ENCODE data around the gene MMP15.
"Not testable (repeated sequence)": the region's sequence is repeated elsewhere in the genome, so short reads cannot be mapped to it uniquely, and the experiment has no call there.

MMP15 gene

GRCh38 chr16:57997176-57997527, 28.4 kb upstream of the MMP15 start:
- DNase-seq = no peak

- DNase-seq = no peak
Measured at GRCh38 chr16:57997528-57998265, 27.9 kb upstream of the MMP15 start.

- DNase-seq = no peak
Measured at GRCh38 chr16:57998486-57998885, 27.1 kb upstream of the MMP15 start.

- DNase-seq = no peak
Measured at GRCh38 chr16:57998992-57999365, 26.6 kb upstream of the MMP15 start.

GRCh38 chr16:57999366-57999970, 26.1 kb upstream of the MMP15 start:
- no peak for DNase-seq

GRCh38 chr16:57999971-58000705, 25.4 kb upstream of the MMP15 start, which contains the start of gene ZNF319:
TSS of gene ZNF319 (minus strand) at chr16:58000672. CDS start at chr16:57998265, 2,407 bp downstream.
- DNase-seq = peak; percentile 40

GRCh38 chr16:58000706-58001676, 24.6 kb upstream of the MMP15 start, which contains the start of gene USB1:
TSS of gene USB1 (plus strand) at chr16:58001407. CDS start at chr16:58001484, 77 bp downstream.
- peak; percentile 79 for DNase-seq

- no peak for DNase-seq
Measured at GRCh38 chr16:58001781-58002415, 23.7 kb upstream of the MMP15 start.

- DNase-seq = no peak
Measured at GRCh38 chr16:58002416-58002800, 23.1 kb upstream of the MMP15 start.

GRCh38 chr16:58002936-58003335, 22.6 kb upstream of the MMP15 start:
- no peak for DNase-seq

- DNase-seq = not testable (repeated sequence)
Measured at GRCh38 chr16:58004736-58005135, 20.8 kb upstream of the MMP15 start.

GRCh38 chr16:58009856-58010416, 15.6 kb upstream of the MMP15 start:
- no peak for DNase-seq

- no peak for DNase-seq
Measured at GRCh38 chr16:58010886-58011285, 14.7 kb upstream of the MMP15 start.

- no peak for DNase-seq
Measured at GRCh38 chr16:58011652-58012051, 13.9 kb upstream of the MMP15 start.

GRCh38 chr16:58012481-58012880, 13.1 kb upstream of the MMP15 start:
- DNase-seq = no peak

GRCh38 chr16:58013201-58013956, 12.2 kb upstream of the MMP15 start:
- DNase-seq = no peak

GRCh38 chr16:58016840-58017446, 8.6 kb upstream of the MMP15 start:
- no peak for DNase-seq

GRCh38 chr16:58018803-58019202, 6.8 kb upstream of the MMP15 start:
- DNase-seq = no peak

GRCh38 chr16:58019866-58020538, 5.6 kb upstream of the MMP15 start:
- DNase-seq = no peak

All from NCI-H2171 (cell line).